Measurements from ENCODE around the gene CCDC18. TPM values are rescaled to one million over a fixed set of nuclear protein-coding genes. Genes with fewer than 3 reads are reported as not detected.

CCDC18 gene
- total RNA-seq, 2 donors from 2014 or later = 8.3 to 11.5 TPM

- Mint-ChIP-seq H3K27ac (no peak overlapping the region), H3K4me1 (peaks cover 5% of the 10 kb centered on the region), H3K36me3 (ENCODE audit: low read depth) (peaks cover 7% of the 10 kb centered on the region), H3K27me3 (no peaks in the 10 kb centered on the region), H3K4me3 (no peak overlapping the region)
- DNase-seq = no peak
- no peaks in the 10 kb centered on the region for H3K9me3 ChIP-seq (ENCODE audit: control insufficient read depth, low read length, poor library complexity, severe bottlenecking)
- no peak for ATAC-seq
These were observed 126.4 kb downstream of the CCDC18 start for GRCh38 chr1:93306920-93307319.

GRCh38 chr1:93313026-93313425 is 132.5 kb downstream of the CCDC18 start:
- H3K9me3 ChIP-seq (ENCODE audit: control insufficient read depth, low read length, poor library complexity, severe bottlenecking) = no peaks in the 10 kb centered on the region
- Mint-ChIP-seq H3K4me1 (peaks cover 3% of the 10 kb centered on the region), H3K4me3 (no peak overlapping the region), H3K27me3 (no peaks in the 10 kb centered on the region), H3K36me3 (ENCODE audit: low read depth) (peaks cover 4% of the 10 kb centered on the region), H3K27ac (no peak overlapping the region)
- no peak for DNase-seq
- ATAC-seq = no peak

GRCh38 chr1:93317207-93317606 is 136.7 kb downstream of the CCDC18 start:
- ATAC-seq (no peak), DNase-seq (no peak)
- peaks cover 2% of the 10 kb centered on the region for H3K36me3 Mint-ChIP-seq (ENCODE audit: low read depth)
- peaks cover 3% of the 10 kb centered on the region for H3K4me1 Mint-ChIP-seq
- H3K4me3 Mint-ChIP-seq = no peak overlapping the region
- H3K27me3 Mint-ChIP-seq = no peaks in the 10 kb centered on the region
- H3K27ac Mint-ChIP-seq = no peak overlapping the region
- no peaks in the 10 kb centered on the region for H3K9me3 ChIP-seq (ENCODE audit: control insufficient read depth, low read length, poor library complexity, severe bottlenecking)

DNA sequence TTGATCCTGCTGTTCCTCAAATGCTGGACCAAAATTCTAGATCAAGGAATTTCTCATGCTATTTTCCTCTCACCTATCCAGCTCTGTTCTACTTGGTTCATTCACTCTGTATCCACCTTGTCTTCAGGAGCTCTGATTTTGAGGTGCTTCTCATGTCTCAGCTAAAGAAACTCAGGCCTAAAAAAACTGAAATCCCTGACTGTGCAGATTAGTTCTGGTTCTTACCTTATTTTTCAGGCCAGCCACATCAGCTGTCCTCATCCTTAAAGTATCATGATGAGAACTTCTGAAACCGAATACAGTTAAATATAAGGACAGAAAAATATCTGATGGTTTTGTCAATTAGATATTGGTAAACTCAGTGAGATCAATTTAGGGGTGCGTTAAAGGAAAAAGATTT is 137.4 kb downstream of the CCDC18 start:
- H3K9me3 ChIP-seq (ENCODE audit: control insufficient read depth, low read length, poor library complexity, severe bottlenecking) = no peaks in the 10 kb centered on the region
- no peak for ATAC-seq
- Mint-ChIP-seq H3K36me3 (ENCODE audit: low read depth) (peaks cover 2% of the 10 kb centered on the region), H3K27ac (no peak overlapping the region), H3K4me3 (no peak overlapping the region), H3K4me1 (peaks cover 3% of the 10 kb centered on the region), H3K27me3 (no peaks in the 10 kb centered on the region)
- no peak for DNase-seq

DNA sequence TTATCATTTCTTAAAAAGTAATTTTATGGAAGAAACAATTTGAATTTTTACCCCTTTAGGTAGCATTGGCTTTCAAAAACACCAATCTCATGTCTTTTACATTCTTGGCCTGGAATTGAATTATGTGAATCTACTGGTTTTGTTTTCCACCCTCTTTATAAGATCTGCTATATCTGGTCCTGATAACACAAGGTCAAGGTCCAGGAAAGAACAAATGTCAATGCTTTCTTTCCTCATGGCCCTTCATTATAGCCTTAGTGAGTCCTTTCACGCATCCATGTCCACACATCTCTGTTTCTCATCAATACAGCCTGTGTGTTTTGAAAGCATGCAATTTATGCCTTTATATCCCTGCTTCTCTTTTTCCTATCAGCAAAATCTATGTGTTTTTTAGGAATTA is 141.2 kb downstream of the CCDC18 start:
- Mint-ChIP-seq H3K27ac (no peak overlapping the region), H3K27me3 (no peaks in the 10 kb centered on the region), H3K4me1 (no peaks in the 10 kb centered on the region), H3K36me3 (ENCODE audit: low read depth) (no peaks in the 10 kb centered on the region), H3K4me3 (no peak overlapping the region)
- ATAC-seq (no peak), DNase-seq (no peak)
- H3K9me3 ChIP-seq (ENCODE audit: control insufficient read depth, low read length, poor library complexity, severe bottlenecking) = no peaks in the 10 kb centered on the region

- ATAC-seq = no peak
- H3K9me3 ChIP-seq (ENCODE audit: control insufficient read depth, low read length, poor library complexity, severe bottlenecking) = no peaks in the 10 kb centered on the region
- Mint-ChIP-seq H3K4me1 (no peaks in the 10 kb centered on the region), H3K27me3 (no peaks in the 10 kb centered on the region), H3K27ac (no peak overlapping the region), H3K4me3 (no peak overlapping the region), H3K36me3 (ENCODE audit: low read depth) (no peaks in the 10 kb centered on the region)
- no peak for DNase-seq
These were observed 141.8 kb downstream of the CCDC18 start for GRCh38 chr1:93322349-93322748.

DNA sequence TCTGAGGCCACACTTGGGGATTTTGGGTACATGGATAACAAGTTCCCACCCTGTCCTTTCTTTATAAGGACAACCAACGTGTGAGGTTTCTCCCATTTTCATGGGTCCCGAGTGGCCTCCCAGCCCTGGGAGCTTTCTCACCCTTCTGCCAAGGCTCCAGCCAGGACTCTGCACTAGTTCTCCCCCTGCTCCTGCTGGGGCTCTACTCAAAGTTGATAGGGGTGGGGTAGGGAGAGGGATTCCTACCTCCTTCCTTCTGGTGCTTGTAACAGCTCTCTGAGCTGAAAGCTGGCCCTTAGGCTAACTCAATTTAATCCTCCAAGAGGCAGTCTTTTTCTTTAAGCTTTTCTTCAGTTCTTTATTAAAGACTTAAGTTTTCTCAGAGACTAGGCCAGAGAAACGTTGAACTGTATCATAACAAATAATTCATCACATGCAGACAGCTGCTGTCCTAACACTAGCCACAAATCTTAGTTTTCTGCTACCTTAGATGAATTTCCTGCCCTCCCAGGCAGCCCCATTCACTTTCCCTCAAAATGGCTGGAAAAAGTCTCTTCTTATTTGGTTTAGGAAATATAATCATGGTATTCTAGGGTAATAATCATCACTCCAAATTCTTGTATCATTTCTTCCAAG is 142.8 kb downstream of the CCDC18 start:
- H3K36me3 Mint-ChIP-seq (ENCODE audit: low read depth) = no peaks in the 10 kb centered on the region
- DNase-seq = no peak
- no peak overlapping the region for H3K27ac Mint-ChIP-seq
- H3K27me3 Mint-ChIP-seq = no peaks in the 10 kb centered on the region
- no peak for ATAC-seq
- no peak overlapping the region for H3K4me3 Mint-ChIP-seq
- no peaks in the 10 kb centered on the region for H3K4me1 Mint-ChIP-seq
- H3K9me3 ChIP-seq (ENCODE audit: control insufficient read depth, low read length, poor library complexity, severe bottlenecking) = no peaks in the 10 kb centered on the region

DNA sequence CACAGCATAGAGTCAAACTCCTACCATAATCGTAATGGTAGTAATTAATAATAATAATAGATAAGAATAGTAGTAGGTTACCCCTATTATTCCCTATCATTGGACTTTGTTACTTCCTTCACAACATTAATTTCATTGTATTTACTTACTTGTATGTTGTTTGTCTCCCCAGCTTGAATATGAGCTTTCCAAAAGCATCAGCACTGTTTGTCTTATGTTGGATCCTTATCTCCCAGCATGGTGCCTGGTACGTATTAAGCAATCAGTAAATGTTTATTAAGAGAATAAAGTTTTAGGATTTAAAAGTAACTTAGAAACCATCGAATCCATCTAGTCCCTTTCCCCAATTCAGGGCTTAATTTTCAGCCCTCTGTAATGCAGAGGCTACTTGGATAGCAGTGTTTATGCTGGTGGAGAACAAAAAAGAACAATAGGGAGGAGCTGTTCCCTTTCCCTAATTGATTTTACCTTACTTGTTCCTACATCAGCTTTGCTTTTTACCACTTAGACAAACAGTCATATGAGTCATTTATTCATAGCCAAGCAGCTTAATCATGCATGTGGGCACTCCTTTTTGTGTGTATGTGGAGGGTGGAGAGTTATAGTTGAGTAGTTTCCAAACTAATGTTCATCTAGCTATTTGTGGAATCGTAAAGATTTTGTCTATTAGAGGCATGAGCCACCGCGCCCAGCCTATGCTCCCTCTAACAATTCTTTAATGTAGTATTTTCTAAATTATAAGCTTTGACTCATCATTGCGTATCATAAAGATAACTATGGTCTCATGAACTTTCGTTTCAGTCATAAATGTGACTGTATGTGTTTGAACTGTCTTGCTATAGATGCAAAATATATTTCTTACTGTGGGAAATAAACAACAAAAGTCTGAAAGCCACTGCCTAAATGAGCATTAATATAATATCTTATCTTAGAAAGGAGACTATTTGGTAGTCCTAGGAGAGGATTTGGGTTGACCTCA is 144.3 kb downstream of the CCDC18 start:
- DNase-seq (no peak), ATAC-seq (no peak)
- Mint-ChIP-seq H3K27me3 (no peaks in the 10 kb centered on the region), H3K4me1 (no peaks in the 10 kb centered on the region), H3K36me3 (ENCODE audit: low read depth) (no peaks in the 10 kb centered on the region), H3K27ac (no peak overlapping the region), H3K4me3 (no peak overlapping the region)
- H3K9me3 ChIP-seq (ENCODE audit: control insufficient read depth, low read length, poor library complexity, severe bottlenecking) = no peaks in the 10 kb centered on the region

Other genes with a start within 250 kb of the CCDC18 start
- gene DIPK1A, start 219.3 kb upstream of the CCDC18 start, total RNA-seq = 1 to 10 TPM; 7.9 to 8.7 TPM
- 10 to 100 TPM; 37.7 to 42.4 TPM for gene MTF2, start 101.4 kb upstream of the CCDC18 start, total RNA-seq
- gene TMED5, start 311 bp upstream of the CCDC18 start, total RNA-seq = 10 to 100 TPM; 47.6 to 55.1 TPM
- gene DR1, start 165.2 kb downstream of the CCDC18 start, total RNA-seq = 10 to 100 TPM; 58.9 to 75.1 TPM

All from T-helper 17 cell (primary cell).